Muscle of arm (tissue), 12 donors: ENCODE data around the gene ELMO1. TPM values are rescaled to one million over a fixed set of nuclear protein-coding genes. Genes with fewer than 3 reads are reported as not detected.

ENCODE experiments used
- DNase-seq: peaks from one replicate; pipeline ENCODE4 v3.0.0-alpha.2; 2013
- polyA plus RNA-seq, 12 donors: library from polyadenylated mRNA; unstranded; fragments of 120-200 nt; gene quantifications; one replicate each; pipeline ENCODE4 v1.2.1, GENCODE V29; 2013; ENCODE audit not compliant: insufficient read length in 12 of 12

Gene ELMO1
- polyA plus RNA-seq, 12 donors = 20.7 to 36.5 (median 29.4) TPM; not detected in 1

DNA sequence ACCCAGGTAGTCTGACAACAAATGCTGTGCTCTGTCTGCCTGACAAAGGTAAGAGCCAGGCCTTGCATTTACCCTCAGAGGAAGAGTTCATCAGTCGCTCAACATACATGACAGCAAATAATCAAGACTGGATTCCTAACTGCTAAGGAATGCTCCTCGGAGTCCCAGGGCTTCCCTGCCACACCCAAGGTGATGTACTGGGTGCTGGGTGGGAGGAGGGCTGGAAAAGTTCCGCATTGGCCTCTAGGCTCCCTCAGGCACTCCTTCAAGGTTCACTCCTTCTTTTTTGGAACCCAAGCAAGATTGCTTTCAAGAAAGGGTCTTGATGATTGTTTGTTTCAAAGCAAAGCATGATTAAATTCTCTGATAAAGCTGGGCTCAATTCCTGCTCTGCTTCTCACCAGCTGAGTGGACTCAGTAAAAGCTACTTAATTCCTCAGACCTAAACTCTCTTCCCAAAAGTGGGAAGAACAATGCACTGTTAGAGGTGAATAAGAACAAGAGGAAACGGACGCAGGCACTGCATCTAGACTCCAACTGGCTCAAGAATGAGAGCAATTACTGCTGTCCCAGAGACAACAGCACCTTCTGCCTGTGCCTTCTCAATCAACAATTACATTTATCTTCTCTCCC, 173.5 kb downstream of the ELMO1 start:
- no peak for DNase-seq

DNA sequence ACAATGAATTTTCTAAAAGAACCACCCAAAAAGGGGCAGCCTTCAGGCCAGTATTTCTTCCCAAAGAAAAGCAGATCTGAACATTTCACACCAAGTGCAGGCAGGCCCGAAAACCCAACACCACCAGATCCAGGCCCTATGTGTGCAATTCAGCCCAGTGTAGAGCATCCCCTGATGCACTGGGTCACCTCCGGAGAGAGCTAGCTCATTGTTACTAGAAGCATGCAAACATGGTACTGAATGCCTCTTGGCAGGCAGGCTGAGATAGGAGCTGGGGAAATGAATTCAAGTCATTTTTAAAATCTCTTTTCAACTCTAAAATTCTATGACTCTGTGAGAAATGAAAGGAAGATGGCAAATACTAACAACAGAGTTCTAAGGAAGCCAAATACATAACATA, 174.8 kb downstream of the ELMO1 start:
- DNase-seq = no peak

DNA sequence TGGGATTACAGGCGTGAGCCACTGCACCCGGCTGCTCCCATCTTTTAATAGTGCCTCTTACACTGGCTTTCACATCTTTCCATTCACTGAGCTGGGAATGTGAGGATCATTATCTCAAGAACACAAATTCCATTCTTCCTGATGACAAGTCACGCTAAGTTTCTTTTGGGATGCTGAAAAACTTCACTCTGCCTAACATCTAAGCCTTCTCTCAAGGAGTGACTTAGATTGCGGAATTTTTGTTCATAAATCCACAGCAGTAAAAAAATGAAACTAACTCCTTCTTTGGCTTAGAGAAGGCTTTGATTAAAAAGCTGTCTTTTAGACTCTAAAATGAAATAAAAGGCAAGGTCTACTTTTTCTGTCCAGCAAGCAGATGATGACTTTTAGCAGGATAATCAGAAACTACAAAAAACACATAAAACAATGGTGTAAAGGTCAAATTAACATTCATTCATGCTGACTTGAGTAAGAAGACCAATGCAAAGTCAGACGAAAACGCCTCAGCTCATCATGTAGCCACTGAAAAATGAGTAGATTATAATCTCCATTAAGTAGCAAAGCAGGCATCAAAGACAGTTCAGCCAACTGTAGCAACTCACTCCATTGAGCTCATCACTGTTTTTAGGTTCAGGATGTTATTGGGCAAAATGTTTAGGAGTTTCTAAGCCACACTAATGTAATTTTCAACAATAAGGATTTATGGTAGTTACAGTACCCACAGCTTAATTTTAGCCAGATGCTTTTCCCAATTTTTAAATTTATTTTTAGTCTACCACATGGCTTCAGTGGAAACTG, 178.8 kb downstream of the ELMO1 start:
- no peak for DNase-seq

DNA sequence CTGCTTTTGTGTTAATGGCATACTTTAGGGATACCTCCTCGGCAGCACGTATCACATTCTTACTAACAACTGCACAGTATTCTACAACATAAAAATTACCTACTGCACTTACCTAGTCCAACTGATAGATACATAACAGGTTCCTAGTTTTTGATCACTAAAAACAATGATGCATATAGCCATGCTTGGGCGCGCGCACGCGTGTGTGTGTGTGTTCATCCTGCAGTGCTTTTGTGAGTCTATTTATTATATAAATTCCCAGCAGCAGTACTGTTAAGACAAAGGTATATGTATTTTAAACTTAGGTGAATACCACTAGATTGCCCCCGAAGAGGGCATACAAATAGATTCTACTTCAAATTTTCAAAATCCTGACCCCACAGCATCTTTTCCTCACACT, 181.4 kb downstream of the ELMO1 start:
- no peak for DNase-seq

DNA sequence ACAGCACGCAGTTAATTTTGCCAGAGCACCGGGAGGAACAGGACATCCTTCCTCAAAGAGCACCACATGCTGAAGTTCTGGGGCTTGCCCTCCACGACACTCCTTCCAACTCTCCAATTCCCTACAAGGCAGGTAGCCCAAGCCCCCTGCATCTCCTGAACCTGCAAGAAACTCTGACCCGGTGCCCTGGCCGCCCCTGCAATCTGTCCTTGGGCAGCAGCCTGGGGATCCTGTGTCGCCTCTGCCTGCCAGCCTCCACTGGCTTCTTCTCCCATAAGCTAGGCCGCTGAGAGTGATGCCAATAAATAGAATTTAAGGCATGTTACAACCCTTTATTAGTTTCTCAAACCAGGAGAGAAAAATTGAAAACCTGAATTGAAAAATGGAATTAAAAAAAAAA, 182.8 kb downstream of the ELMO1 start:
- no peak for DNase-seq

DNA sequence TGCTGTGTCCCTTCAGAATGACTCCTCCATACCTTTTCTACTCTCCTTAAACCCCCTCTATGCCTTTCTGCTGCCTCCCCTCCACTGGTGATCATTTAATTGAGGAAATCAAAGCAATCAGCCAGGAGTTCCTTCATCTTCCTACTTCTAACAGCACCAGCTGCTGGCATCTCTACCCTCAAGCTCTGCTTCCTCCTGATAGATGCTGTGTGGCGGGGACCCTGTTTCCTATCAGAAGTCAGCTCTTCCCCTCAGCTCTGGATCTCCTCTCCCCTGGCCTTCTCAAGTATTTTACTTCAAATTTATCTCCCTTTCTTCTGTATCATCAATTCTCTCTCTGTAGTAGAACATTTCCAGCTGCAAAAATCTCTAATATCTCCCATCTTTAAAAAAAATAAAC, 183.7 kb downstream of the ELMO1 start:
- DNase-seq = no peak

DNA sequence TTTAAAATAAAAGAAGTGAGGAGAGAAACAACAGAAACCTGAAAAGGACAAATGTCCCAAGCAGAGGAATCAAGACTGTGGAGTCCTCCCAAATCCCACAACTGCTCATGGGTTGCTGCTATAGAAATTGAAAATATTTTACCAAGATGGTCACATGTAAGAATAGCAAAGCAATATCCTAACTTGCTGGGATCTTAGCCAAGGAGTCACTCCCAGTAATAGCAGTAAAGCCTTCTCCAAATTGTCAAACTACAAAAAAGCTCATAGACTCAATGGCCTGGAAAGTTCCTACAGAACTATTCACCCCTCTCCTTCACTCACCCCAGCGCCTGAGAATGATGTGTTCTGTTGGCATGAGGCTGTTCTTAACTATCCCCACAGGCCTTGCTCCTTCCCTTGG, 186.5 kb downstream of the ELMO1 start:
- no peak for DNase-seq

DNA sequence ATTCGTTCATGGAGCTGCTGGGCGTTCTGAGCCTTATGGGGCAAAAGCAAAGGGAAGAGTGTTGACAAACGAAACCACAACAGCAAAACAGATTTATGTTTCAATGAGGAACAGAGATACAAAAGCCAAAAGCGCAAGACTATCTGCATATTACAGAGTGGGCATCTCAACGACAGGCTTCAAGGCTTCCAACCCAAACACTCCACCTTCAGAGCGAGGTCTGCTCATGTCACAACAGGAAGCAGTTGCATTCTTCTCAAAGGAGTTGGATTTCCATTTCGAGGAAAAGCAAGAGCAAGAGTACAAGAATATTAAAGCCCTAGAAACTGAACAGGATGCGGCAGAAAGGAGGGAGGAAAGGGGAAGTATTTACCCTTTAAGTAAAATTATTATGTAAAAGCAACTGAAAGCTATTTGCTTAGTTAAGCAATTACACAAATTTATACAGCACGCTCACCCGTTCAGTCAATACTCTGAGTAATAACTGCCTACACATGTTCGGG, 189.3 kb downstream of the ELMO1 start:
- no peak for DNase-seq

DNA sequence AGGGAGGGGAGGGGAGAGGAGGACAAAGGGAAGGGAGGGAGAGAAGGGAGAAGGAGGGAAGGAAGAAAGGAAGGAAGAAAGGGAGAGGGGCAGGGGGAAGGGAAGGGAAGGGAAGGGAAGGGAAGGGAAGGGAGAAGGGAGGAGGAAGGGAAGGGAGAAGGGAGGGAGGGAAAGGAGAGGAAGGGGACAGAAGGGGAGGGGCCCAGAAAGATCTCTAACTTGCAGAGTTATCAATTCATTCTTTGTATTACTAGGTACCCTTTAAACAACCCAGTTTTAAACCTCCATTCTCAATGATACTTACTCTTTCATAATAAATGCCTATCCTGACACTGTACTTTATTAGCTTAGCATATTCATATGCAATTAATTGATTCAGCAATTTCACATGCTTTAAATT, 192.0 kb downstream of the ELMO1 start:
- no peak for DNase-seq

DNA sequence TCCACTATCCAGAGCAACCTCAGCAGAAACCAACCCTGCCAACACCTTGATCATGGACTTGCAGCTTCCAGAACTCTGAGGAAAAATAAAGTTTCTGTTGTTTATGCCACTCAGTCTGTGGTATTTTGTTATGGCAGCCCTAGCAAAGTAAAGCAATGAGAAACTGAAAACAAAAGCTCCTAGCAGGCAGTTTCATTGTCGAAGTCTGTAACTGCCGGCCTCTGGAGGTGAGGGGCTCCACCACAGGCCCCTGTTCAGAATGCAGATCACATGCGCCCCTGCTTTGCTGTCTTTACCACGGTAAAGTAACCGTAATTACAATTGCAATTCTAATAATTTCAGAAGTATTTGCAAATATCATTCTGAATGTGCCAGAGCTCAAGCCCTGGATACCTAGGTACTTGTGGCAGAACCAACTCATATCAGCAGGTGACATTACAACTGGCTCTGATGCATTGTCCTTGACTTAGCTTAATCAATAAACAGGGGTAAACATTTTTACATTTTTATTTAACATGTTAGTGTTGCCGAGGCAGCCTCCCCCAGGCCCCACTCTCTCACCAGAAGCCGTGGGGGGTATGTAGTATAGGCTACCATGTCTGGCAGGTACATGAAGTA, 193.2 kb downstream of the ELMO1 start:
- DNase-seq = no peak

DNA sequence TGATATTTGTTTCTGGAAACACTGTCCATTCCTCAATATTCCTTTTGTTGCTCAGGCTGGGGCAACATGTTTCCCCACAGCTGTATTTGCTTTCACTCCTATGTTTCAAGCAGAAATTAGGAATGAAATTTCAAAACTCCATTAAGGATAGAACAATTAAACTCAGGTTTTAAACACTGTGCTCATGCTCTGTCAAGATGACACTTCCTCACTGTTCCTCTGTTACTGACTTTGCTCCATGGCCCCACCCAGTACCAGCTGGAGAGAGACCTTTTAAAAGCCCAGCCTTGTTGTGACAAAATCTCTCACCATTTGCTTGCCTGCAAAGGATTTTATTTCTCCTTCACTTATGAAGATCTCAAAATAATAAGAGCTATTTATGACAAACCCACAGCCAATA, 197.4 kb downstream of the ELMO1 start:
- DNase-seq = no peak

DNA sequence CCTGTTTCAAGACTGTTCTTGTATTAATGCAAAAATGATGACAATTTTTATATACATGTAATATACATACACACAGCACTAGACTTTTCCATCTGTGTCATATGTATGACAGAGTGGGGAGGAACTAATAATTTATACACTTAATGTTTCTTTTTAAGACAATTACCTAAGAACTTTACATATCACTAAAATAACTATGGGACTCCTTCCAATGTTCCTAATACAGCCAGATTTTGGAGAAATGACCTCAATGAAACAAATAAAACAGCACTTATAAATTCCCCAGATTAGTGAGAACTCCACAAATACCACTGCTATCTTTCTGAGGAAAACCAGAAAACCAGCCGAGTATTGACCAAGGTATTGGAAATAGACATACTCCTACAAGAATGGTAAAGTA, 199.4 kb downstream of the ELMO1 start:
- no peak for DNase-seq

DNA sequence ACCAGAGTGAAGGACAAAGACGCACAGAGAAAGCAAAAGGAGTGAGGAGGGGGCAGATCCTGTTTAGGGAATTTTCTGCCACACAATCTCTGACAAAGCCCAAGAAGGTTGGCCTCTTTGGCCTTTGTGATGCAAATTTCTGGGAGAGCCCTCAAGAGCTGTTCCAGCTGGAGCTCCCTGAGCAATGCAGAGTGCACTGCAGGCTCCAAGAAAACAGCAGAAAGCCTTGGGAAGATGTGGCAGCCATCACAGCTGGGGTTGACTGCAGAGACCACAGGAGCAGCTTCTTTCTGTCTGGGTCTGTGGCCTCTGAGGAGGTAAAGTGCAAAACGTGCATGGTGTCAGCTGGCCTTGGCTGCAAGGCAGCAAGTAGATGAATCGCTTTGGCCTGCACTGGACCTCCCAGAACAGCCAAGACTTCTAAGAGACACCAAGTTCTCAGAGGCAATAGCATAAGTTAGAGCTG, 200.2 kb downstream of the ELMO1 start:
- DNase-seq = peak; percentile 64

DNA sequence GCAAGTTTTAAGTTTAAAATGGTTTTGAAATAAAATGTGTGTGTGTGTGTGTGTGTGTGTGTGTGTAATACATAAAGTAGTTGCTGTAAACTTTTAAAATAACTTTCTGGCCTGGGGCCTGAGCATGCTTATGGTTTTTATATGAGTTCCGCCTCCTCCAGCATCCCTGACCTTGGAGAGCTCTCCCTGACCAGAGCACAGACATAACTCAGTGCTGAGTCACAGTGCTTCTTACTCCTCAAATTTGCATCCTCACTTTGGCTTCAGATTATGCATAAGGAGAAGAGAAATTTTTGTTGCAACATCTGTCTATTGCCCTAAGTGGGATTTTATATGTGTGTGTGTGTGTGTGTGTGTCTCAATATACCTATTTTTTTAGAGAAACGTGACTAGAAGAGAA, 200.8 kb downstream of the ELMO1 start:
- peak; percentile 79 for DNase-seq

DNA sequence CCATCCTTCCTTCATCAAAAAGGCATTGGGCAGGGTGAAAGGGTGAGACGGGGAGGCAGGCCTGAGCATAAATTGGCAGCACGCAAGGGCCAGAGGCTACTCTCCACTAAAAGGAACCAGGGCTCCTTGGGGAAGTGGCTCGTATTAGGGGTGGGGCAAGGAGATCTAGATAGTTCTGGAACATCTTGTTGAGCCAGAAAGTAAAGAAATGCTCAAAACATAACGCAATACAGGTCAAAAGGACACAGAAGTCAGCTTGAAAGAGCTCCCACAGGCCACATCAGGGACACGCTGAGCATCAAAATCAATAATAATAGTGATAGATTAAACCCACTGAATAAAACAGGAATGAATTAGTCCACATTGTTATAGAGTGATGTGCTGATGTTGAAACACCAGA, 203.1 kb downstream of the ELMO1 start:
- DNase-seq = no peak

DNA sequence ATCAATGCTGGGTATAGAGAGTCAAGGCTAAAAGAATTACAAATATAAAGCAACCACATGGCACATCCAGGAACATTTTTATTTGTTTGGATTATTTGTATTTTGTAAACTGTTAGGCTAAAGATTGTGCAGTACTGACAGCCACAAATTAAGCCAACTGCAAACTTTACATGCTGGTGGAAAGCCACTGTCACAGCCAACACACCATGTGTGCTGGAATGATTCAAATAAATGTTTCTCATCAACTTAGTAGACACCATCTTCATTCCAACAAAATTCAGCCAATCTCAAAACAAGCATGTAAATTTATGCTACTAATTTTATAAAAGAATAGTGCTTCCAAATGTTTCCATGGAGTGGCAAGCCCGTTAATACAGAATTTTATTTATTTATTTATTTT, 211.8 kb downstream of the ELMO1 start:
- no peak for DNase-seq

DNA sequence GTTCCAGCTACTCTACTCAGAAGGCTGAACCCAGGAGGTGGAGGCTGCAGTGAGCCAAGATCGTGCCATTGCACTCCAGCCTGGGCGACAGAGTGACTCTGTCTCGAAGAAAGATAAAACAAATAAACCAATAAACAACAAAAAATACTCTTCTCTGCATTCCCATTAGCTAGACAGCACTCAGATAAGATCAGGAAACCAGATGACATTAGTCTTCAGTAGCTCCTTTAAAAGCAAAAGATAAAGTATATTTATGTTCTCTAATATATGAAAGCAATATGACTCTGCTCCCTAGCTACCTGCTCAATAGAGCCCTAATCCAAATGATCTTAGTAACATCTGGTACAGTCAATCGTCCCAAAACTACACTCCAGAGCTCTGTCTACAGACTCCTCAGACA, 212.9 kb downstream of the ELMO1 start:
- no peak for DNase-seq

DNA sequence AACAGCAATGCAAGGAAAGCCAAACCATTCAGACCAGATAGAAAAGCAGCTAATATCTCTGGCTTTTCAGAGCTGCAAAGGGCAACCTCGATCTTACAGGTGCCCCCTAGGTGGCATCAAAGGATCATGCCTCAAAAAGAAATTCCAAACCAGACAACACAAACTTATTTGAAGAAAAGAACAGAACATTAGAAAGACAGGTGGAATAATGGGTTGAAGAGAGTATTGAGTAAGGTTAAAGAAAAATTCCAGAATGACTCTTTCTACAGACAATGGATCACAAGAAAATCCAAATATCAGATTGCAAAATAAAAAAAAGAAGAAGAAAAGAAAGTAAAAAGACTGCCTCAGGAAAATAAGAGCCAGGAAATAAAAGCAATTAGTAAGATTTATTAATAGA, 213.7 kb downstream of the ELMO1 start:
- DNase-seq = no peak

DNA sequence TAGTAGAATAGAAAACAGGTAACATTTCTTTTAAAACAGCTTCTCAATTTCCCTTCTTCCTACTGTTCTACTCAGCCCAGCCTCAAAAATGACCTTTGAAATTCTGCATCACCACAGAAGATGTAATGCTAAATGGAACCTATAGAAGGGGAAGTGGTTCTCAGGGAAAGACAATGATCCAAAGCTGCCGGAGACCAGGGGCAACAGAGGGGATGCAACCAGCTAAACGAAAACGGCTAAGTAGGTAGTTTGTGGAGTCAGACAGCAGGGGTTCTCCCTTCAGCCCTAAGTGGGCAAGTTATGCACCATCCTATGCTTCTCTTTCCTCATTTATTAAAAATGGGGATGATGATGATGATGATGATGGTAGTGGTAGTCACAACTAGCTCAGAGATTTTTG, 214.3 kb downstream of the ELMO1 start:
- DNase-seq = no peak

DNA sequence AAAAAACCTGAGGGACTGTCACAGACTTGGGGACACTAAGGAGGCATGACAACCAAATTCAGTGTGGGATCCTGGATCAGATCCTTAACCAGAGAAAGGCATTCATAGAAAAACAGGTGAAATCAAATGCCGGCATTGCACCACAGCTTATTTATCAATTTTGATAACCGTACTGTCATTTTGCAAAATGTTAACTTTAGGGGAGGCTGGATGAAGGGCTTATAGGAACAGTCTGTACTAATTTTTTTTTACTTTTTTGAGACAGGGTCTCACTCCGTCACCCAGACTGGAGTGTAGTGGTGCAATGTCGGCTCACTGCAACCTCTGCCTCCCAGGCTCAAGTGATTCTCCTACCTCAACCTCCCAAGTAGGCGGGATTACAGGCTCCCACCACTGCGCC, 217.1 kb downstream of the ELMO1 start:
- no peak for DNase-seq

DNA sequence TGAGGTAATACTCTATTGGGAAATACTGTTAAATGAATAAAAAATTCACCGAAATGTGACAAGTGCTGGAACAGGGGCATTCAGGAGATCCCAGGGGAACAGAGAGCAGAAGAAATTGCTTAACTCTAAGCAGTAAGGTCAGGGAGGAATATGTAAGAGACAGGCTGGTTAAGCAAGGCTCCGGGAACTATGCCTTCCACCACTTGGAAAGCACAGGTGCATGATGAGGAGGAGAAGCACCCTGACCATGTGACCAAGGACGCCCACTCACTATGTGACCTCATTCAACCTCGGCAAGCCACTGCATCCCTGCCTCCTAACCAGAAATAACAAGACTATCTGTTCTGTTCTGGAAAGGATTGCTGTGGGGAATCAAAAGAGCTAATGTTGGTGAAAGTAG, 218.4 kb downstream of the ELMO1 start:
- DNase-seq = no peak

DNA sequence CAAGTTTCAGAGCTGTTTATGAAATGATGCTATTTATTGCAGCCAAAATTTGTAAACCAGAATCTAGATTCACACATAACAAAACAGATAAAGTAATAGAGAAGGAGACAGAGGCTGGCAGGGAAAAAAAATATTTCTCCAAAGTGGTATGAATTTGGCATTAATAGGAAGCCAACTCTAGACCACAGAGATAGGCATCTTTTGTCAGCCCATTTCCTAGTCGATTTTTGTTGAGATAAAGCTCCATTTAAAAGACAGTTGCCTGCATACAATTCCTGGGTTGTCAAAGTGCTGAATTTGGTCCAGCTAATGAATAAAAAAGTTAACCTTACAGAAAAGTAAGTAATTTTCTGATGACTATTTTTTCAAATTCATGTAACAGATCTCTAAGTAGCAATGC, 219.3 kb downstream of the ELMO1 start:
- DNase-seq = no peak
